GM18909 (cell line): Measurements from ENCODE around the gene SMG6.
"Not testable (repeated sequence)": the region's sequence is repeated elsewhere in the genome, so short reads cannot be mapped to it uniquely, and the experiment has no call there.

ENCODE experiments used
- ATAC-seq: cut with Tn5 transposase; IDR thresholded peaks from one replicate; pipeline ENCODE4 v1.9.1; 2021; ENCODE audit warnings: mild to moderate bottlenecking; ENCODE audit not compliant: unreplicated experiment, poor library complexity

SMG6 gene

GRCh38 chr17:2022647-2023240 lies 280.8 kb downstream of the SMG6 start:
- no peak for ATAC-seq

- no peak for ATAC-seq
Measured at GRCh38 chr17:2020721-2021120, 282.9 kb downstream of the SMG6 start.

GRCh38 chr17:2019723-2020122 lies 283.9 kb downstream of the SMG6 start:
- no peak for ATAC-seq

- ATAC-seq = no peak
Measured at GRCh38 chr17:2018716-2019510, 284.7 kb downstream of the SMG6 start.

GRCh38 chr17:2017274-2017941 lies 286.2 kb downstream of the SMG6 start:
- no peak for ATAC-seq

- no peak for ATAC-seq
Measured at GRCh38 chr17:2016494-2016893, 287.1 kb downstream of the SMG6 start.

- ATAC-seq = no peak
Measured at GRCh38 chr17:2015314-2015713, 288.3 kb downstream of the SMG6 start.

GRCh38 chr17:2013994-2014317 lies 289.6 kb downstream of the SMG6 start:
- no peak for ATAC-seq

- not testable (repeated sequence) for ATAC-seq
Measured at GRCh38 chr17:2013220-2013993, 290.2 kb downstream of the SMG6 start.

GRCh38 chr17:2012499-2012898 lies 291.1 kb downstream of the SMG6 start:
- ATAC-seq = no peak

GRCh38 chr17:2011411-2012371 lies 291.9 kb downstream of the SMG6 start:
- no peak for ATAC-seq
